ENCODE measurements around the gene CHN2. TPM values are rescaled to one million over a fixed set of nuclear protein-coding genes. Genes with fewer than 3 reads are reported as not detected.

CHN2 gene
- total RNA-seq, 1 experiment from 2014 or later = 0.15 TPM

DNA sequence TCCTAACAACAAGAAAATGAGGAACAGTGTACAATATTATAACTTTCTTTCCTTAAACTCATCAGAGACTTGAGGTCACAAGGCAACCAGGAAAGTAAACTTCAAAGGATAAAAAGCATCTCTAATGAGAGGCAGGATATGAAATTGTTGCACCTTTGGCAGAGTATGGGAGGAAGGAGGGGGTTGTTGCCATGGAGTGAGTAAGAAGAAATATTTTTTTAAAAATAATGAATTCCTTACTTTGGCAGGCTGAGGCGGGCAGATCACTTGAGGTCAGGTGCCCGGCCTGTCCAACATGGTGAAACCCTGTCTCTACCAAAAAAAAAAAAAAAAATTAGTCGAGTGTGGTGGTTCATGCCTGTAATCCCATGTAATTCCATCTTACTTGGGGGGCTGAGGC lies 21.1 kb upstream of the CHN2 start:
- H3K27me3 ChIP-seq (ENCODE audit: control insufficient read depth, insufficient read depth, low read length) = peaks cover 3% of the 10 kb centered on the region; the same call in 1 of the 2 replicates
- ChIA-PET POLR2A (no interaction called here), CTCF (no interaction called here)
- BruUV-seq (replicated peaks) = no TSS peak
- TF ChIP-seq TCF7L2 (IDR thresholded peaks at IDR 0.05; ENCODE audit: low read depth, low read length) = no peak
- no peak for TF ChIP-seq SIN3A (IDR thresholded peaks at IDR 0.05; ENCODE audit: borderline replicate concordance, insufficient read depth, low read depth, low read length)
- no peak for TF ChIP-seq POLR2AphosphoS5 (IDR thresholded peaks at IDR 0.05; ENCODE audit: low read depth, low read length)
- TF ChIP-seq REST (IDR thresholded peaks at IDR 0.05; ENCODE audit: insufficient read depth in 1 of 2, low read depth in 2 of 2, low read length in 1 of 2) = no peak
- TF ChIP-seq, protein P1, sequence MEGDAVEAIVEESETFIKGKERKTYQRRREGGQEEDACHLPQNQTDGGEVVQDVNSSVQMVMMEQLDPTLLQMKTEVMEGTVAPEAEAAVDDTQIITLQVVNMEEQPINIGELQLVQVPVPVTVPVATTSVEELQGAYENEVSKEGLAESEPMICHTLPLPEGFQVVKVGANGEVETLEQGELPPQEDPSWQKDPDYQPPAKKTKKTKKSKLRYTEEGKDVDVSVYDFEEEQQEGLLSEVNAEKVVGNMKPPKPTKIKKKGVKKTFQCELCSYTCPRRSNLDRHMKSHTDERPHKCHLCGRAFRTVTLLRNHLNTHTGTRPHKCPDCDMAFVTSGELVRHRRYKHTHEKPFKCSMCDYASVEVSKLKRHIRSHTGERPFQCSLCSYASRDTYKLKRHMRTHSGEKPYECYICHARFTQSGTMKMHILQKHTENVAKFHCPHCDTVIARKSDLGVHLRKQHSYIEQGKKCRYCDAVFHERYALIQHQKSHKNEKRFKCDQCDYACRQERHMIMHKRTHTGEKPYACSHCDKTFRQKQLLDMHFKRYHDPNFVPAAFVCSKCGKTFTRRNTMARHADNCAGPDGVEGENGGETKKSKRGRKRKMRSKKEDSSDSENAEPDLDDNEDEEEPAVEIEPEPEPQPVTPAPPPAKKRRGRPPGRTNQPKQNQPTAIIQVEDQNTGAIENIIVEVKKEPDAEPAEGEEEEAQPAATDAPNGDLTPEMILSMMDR (IDR thresholded peaks at IDR 0.05) = no peak
- H3K36me3 ChIP-seq (ENCODE audit: control insufficient read depth, insufficient read depth, low read length) = no peaks in the 10 kb centered on the region
- DNase-seq (ENCODE audit: low read depth, low spot score) = no peak
- intact Hi-C loops (cut with micrococcal nuclease; ENCODE audit: unreplicated experiment) = no loop called here
- no peak for ATAC-seq
- H3K4me1 ChIP-seq (ENCODE audit: control insufficient read depth, insufficient read depth, low read length) = no peaks in the 10 kb centered on the region
- H3K9me3 ChIP-seq (ENCODE audit: control insufficient read depth, insufficient read depth, low read depth, low read length) = no peaks in the 10 kb centered on the region
- H3K27ac ChIP-seq (ENCODE audit: low read length) = no peak overlapping the region
- H3K4me3 ChIP-seq (ENCODE audit: low read depth in 2 of 2, low read length in 2 of 2) = no peak overlapping the region
- in situ Hi-C loops (cut with HindIII; ENCODE audit: low pct_unique_long_range_greater_than_20kb, low sequenced_read_pairs) = no loop called here

- no peak for DNase-seq (ENCODE audit: low read depth, low spot score)
- no peaks in the 10 kb centered on the region for H3K4me1 ChIP-seq (ENCODE audit: control insufficient read depth, insufficient read depth, low read length)
- H3K36me3 ChIP-seq (ENCODE audit: control insufficient read depth, insufficient read depth, low read length) = no peaks in the 10 kb centered on the region
- TF ChIP-seq SIN3A (IDR thresholded peaks at IDR 0.05; ENCODE audit: borderline replicate concordance, insufficient read depth, low read depth, low read length) (no peak), POLR2AphosphoS5 (IDR thresholded peaks at IDR 0.05; ENCODE audit: low read depth, low read length) (no peak), TCF7L2 (IDR thresholded peaks at IDR 0.05; ENCODE audit: low read depth, low read length) (no peak), REST (IDR thresholded peaks at IDR 0.05; ENCODE audit: insufficient read depth in 1 of 2, low read depth in 2 of 2, low read length in 1 of 2) (no peak)
- TF ChIP-seq, protein P1 (IDR thresholded peaks at IDR 0.05) = no peak
- intact Hi-C loops (cut with micrococcal nuclease; ENCODE audit: unreplicated experiment) (no loop called here), in situ Hi-C loops (cut with HindIII; ENCODE audit: low pct_unique_long_range_greater_than_20kb, low sequenced_read_pairs) (no loop called here)
- H3K9me3 ChIP-seq (ENCODE audit: control insufficient read depth, insufficient read depth, low read depth, low read length) = no peaks in the 10 kb centered on the region
- no TSS peak for BruUV-seq (replicated peaks)
- H3K4me3 ChIP-seq (ENCODE audit: low read depth in 2 of 2, low read length in 2 of 2) = no peak overlapping the region
- no peak for ATAC-seq
- peaks cover 13% of the 10 kb centered on the region for H3K27me3 ChIP-seq (ENCODE audit: control insufficient read depth, insufficient read depth, low read length)
- POLR2A ChIA-PET = interaction anchor here (0.7 kb wide), 1 partner anchor 127 kb away, joined by 3 read pairs; no protein-coding TSS in a partner anchor
- H3K27ac ChIP-seq (ENCODE audit: low read length) = no peak overlapping the region
- CTCF ChIA-PET = interaction anchor here (0.6 kb wide), 1 partner anchor 227 kb away, joined by 5 read pairs; no protein-coding TSS in a partner anchor
These were observed 16.5 kb upstream of the CHN2 start for GRCh38 chr7:29177963-29178600.

Measured in Panc1 (cell line).